Epithelial cell of proximal tubule (primary cell): ENCODE results near the gene SHANK3. TPM values are rescaled to one million over a fixed set of nuclear protein-coding genes. Genes with fewer than 3 reads are reported as not detected.

ENCODE experiments used
- DNase-seq: peaks from one replicate; pipeline ENCODE4 v3.0.0-alpha.2; 2011; ENCODE audit warnings: low read depth
- H3K4me3 ChIP-seq: 2 replicates; pipeline ENCODE4 v1.5.1; 2011; ENCODE audit warnings: low read depth, mild to moderate bottlenecking, low read length
- total RNA-seq: library from RNA; depleted of rRNA; stranded (reverse); fragments of >200 nt; gene quantifications from 2 replicates; pipeline ENCODE4 v1.2.3, GENCODE V29; 2015
- TF ChIP-seq, protein P1 (sequence below): conservative IDR thresholded peaks from 2 replicates; pipeline ENCODE4 v1.5.1; 2012; ENCODE audit warnings: low read depth, mild to moderate bottlenecking, low read length

The SHANK3 gene
- total RNA-seq, 1 donor from 2014 or later: 3.6 TPM

DNA sequence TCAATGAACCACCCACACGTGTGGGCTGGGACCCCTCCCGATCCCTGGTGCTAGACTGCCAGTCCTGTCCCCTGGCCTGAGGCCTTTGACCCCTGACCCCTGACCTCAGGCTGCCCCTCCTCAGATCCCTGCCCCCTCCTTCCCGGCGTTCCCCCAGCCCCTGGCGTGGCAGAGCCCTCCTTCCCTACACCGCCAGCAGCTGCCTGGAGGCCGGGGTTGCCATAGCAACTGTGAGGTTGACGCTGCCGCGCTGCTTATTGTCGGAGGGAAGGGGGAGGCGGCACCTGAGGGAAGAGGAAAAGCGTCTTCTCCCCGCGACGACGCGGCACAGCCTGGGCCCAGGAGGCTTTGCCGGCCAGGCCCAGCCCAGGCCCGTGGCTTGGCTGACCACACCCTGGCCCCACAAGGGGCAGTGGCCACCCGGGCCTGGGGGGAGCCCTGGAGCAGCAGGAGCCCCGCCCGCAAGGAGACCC, 32.6 kb downstream of the SHANK3 start:
- no peak for DNase-seq
- TF ChIP-seq, protein P1, sequence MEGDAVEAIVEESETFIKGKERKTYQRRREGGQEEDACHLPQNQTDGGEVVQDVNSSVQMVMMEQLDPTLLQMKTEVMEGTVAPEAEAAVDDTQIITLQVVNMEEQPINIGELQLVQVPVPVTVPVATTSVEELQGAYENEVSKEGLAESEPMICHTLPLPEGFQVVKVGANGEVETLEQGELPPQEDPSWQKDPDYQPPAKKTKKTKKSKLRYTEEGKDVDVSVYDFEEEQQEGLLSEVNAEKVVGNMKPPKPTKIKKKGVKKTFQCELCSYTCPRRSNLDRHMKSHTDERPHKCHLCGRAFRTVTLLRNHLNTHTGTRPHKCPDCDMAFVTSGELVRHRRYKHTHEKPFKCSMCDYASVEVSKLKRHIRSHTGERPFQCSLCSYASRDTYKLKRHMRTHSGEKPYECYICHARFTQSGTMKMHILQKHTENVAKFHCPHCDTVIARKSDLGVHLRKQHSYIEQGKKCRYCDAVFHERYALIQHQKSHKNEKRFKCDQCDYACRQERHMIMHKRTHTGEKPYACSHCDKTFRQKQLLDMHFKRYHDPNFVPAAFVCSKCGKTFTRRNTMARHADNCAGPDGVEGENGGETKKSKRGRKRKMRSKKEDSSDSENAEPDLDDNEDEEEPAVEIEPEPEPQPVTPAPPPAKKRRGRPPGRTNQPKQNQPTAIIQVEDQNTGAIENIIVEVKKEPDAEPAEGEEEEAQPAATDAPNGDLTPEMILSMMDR: no peak
- H3K4me3 ChIP-seq: peak overlapping the region; percentile 19

GRCh38 chr22:50705851-50706351, 33.3 kb downstream of the SHANK3 start:
- TF ChIP-seq, protein P1: no peak
- DNase-seq: no peak
- no peak overlapping the region for H3K4me3 ChIP-seq

- no peak for DNase-seq
- TF ChIP-seq, protein P1: no peak
- H3K4me3 ChIP-seq: no peak overlapping the region
Measured at GRCh38 chr22:50706481-50707125, 34.0 kb downstream of the SHANK3 start.

DNA sequence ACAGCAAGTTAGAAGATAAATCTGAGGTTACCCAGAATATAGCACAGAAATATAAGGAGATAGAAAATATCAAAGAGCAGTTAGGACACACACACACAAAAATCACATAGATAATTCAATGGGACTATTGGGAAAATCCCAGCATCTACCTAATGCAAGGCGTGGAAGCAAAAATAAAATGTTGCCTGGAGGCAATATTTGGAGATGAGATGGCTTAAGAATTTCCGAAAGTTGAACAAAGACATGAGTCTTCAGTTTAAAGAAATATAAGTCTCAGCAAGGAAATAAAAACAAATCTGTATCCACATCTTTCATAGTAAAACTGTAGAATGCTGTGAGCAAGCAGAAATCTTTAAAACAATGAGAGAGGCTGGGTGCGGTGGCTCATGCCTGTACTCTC, 35.9 kb downstream of the SHANK3 start:
- TF ChIP-seq, protein P1: no peak
- no peak for DNase-seq
- H3K4me3 ChIP-seq: no peak overlapping the region

DNA sequence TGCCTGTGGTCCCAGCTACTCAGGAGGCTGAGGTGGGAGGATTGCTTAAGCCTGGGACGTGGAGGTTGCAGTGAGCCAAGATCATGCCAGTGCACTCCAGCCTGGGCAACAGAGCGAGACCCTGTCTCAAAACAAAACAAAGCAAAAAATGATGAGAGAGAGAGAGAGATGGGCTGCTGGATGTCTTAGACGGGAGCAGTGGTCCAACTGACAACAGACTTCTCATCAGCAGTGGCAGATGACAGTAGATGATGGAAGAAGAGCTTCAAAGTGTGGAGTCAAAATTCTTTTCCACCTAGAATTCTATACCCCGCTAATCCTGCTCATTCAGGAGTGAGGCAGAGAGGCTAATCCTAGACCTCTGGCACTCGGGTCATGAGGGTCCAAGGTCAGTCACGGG, 36.4 kb downstream of the SHANK3 start:
- DNase-seq: no peak
- H3K4me3 ChIP-seq: no peak overlapping the region
- TF ChIP-seq, protein P1: no peak

DNA sequence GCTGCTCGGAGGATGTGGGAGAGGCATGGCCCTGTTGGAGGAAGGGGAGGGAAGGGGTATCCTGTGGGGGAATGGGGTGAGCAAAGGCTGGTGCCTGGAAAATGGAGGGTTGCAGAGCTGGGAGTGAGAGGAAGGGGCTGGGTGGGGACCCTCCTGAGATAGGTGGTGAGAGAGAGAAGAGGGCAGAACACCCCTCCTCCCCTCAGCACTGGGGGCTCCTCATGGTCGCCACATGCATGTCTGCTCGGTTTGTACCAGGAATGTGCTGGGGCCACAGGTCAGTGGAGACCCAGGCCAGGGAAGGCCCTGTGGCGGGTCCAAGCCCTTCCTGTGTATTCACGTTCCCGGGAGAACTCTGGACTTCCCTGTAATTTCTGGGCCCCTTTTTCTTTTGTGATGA, 37.6 kb downstream of the SHANK3 start:
- TF ChIP-seq, protein P1: no peak
- DNase-seq: no peak
- no peak overlapping the region for H3K4me3 ChIP-seq

GRCh38 chr22:50710886-50711285, 38.3 kb downstream of the SHANK3 start:
- no peak for DNase-seq
- H3K4me3 ChIP-seq: no peak overlapping the region
- TF ChIP-seq, protein P1: no peak
